Measurements from ENCODE around the gene C1QTNF1.

The C1QTNF1 gene, protein sequence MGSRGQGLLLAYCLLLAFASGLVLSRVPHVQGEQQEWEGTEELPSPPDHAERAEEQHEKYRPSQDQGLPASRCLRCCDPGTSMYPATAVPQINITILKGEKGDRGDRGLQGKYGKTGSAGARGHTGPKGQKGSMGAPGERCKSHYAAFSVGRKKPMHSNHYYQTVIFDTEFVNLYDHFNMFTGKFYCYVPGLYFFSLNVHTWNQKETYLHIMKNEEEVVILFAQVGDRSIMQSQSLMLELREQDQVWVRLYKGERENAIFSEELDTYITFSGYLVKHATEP

DNA sequence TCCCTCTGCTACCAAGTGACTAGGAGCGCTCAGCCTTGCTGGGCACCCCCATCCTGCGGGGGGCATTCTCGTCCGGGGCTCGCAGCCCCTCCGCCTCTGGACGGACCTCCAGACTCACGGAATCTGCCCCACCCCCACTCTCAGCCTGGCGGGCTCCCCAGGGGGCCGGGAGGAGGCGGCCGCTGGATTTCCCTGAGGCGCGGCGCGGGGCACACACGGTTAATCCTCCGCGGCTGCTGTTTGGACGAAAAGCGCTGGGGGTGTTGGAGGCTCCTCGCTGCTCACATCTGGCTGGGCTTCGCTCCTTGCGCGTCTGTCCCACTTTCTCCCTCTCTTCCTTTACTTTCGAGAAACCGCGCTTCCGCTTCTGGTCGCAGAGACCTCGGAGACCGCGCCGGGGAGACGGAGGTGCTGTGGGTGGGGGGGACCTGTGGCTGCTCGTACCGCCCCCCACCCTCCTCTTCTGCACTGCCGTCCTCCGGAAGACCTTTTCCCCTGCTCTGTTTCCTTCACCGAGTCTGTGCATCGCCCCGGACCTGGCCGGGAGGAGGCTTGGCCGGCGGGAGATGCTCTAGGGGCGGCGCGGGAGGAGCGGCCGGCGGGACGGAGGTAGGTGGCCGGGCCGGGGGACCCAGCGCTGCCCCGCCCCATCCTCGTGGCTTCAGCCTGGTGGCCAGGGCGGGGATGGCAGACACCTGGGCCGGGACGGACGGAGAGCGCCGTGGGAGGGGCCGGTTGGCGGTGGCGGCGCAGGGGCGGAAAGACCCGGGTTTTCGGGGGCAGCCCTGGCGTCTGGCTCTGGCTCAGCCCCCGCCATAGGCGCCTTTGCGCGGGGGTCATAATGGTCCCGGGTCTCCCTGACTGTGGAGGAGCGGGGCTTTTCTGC is at the start of gene C1QTNF1:
C1QTNF1 (plus strand) TSS at position 284 of the 886 bp plus-strand sequence. CDS start 19,800 bp downstream, outside the sequence.
- DNase-seq (ENCODE audit: low read depth in 2 of 2), result peak in 1 of 2 donors; percentile 31

DNA sequence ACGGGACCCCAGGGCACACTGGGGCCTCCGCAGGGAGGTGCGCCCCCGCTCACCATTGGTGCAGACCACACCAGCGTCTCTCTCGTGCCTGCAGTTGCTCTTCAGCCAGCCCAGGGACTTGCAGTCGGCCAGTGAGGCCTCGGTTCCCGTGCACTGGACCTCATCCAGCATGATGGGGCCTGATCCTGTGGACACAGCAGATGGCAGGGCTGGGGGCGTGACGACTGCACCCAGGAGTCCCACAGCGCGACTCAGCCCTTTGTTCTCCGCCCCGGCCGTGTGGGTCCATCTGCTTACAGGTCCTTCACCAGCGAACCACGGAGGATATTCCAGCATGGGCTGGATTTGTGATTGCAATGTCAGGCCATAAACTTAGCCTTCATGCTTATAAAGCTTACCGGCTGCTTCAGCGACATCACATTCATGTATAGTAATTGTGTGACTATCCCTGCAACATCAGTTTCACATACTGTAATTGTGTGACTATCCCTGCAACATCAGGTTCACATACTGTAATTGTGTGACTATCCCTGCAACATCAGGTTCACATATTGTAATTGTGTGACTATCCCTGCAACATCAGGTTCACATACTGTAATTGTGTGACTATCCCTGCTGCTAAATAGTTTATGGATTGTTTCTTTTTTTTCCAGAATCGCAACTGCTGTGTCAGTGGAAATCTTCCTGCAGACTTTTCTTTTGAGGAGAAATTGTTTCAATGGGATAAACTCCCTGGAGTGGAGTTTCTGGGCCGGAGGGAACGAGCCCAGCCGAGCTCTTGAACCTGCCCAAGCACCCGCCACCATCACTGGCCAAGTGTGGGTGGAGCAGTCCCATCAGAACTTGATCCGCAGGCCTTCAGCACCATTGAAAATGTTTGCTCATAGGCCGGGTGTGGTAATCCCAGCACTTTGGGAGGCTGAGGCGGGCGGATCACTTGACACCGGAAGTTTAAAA is 49.1 kb upstream of the C1QTNF1 start:
- no peak for DNase-seq (ENCODE audit: low read depth in 2 of 2)

DNA sequence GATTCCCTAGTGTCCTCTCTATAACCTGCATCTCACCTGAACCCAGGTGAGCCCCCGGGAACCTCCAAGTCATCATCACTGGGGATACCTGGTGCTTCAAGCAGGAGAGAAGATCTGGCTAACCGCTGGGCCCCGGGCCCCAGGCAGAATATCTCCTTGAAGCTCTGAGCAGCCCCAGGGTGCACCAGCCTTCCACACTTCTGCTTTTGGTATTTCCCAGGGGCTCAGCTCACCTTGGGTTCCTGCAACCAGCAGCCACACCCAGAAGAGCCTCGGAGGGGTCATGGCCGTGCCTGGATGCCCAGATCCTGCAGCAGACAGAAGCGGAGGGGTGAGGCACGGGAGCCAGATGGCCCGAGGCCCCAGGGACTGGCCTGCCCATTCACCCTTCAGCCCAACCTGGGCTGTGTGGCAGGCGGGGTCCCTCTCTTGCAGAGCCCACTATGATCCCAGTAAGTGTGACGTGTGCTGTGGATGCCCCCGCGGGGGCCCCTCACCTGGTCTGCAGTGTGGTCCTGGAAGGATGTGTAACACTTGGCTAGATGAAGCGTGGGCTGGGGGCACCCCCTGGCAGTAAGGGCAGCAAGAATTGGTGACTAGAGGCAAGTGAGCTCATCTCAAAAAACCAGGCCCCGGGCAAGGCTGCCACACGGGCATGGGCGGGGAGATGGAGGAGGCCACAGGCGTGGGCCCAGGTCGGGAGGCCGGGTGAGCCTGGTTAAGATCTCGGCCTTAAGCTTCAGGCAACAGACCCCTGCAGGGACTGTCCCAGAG is 46.9 kb upstream of the C1QTNF1 start:
- no peak for DNase-seq (ENCODE audit: low read depth in 2 of 2)

DNA sequence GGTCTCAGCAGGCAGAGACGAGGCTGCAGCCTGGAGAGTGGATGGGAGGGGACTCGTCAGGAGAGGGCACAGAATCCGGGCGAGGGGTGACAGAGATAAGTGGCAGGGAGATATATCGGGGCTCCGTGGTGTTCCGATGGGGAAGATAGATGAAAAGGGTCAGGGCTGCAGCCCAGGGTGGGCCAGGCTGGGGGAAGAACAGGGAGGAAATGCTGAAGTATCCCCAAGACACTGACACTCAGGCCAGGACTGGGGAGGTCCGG is 46.4 kb upstream of the C1QTNF1 start:
- DNase-seq (ENCODE audit: low read depth in 2 of 2), result no peak

DNA sequence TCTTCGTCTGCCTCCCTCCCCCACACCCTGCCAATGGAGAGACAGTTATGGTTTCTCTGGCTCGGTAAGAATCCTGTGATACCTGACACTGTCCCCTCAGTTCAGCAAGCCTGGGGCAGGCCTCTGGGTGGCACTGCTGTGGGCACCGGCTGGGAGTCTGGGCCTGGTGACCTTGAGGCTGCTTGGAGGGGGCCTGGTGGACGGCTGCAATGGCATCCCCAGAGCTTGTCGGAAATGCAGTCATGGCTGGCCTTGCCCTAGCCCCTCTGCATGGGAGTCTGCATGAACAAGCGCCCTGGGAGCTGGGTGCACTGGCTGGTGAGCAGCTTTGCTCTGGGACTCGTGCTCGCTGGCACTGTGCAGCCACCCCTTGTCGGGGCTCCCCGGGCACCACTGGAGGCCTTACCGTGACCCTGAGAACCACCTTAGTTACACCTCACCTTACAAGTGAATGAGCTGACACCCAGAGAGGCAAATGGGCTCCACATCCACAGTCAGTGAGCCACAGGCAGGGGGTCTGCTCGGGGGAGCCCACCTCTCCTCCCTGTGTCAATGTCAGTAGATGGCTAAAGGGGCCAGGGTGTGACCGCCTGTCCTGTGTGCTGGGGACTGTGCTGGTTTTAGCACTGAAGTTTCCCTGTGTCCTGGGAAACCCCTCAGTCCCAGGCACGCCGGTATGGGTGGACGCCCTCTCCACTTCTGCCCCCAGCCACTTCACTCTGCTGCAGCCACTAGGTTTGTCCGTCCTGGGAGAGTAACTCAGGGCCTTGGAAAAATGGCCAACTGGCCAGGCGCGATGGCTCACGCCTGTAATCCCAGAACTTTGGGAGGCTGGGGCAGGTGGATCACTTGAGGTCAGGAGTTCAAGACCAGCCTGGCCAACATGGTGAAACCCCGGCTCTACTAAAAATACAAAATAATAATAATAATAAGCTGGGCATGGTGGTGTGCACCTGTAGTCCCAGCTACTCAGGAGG is 45.7 kb upstream of the C1QTNF1 start:
- no peak for DNase-seq (ENCODE audit: low read depth in 2 of 2)

DNA sequence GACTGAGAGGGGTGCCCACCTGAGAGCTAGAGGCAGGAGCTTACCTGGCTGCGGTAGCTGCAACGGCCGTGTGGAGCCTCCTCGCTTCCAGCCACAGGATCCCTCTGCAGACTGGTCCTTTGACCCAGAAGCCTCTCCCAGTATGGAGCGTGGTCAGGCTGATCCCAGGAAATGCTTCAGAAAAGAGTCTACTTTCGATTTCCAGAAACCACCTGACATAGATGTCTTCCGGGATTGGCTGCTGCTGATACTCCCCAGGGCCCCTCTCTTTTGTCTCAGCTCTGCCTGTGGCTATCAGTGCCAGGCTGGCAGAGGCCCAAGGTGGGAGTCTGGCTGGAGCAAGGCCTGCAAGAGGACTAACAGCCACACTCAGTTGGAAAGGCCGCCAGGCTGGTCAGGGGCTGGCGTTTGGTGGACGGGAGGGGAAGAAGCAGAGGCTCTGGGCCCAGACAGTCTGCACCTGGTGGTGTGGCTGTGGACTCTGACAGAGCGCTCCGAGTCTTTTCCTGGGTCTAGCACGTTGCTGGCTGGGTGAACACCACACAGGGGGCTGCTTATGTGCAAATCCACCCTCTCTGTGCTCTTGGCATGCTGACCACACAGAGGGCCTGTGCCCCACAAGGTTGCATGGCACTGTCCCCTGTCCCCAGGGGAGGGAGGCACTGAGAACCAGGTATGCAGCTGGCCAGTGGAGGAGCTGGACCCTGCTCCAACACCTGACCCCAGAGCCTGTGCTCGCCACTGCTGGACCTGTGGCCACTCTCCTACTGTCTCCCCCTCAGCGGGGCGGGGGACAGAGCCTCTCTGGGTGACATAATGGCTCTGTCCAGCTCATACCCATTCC is 44.0 kb upstream of the C1QTNF1 start, which contains the start of gene LGALS3BP:
LGALS3BP (minus strand) TSS at position 144 of the 844 bp plus-strand sequence. CDS start 2,732 bp downstream, outside the sequence.
- peak in 1 of 2 donors; percentile 15 for DNase-seq (ENCODE audit: low read depth in 2 of 2)

DNA sequence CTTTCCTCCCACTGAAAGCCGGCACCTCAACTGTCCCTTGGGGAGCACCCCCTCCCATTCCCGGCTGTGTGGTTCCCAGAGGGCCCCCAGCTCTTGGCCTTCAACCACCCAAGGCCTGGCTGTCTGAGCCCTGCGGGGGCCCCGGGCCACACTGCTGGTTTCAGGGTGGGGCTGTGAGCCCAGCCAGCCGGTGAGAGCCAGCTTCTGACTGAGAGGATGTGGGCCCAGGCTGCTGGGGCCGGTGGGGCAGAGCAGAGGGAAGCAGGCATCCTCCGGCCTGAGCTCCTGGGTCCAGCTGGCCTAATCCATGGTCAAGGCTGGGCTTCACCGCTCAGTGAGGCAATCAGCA is 43.4 kb upstream of the C1QTNF1 start:
- no peak for DNase-seq (ENCODE audit: low read depth in 2 of 2)

DNA sequence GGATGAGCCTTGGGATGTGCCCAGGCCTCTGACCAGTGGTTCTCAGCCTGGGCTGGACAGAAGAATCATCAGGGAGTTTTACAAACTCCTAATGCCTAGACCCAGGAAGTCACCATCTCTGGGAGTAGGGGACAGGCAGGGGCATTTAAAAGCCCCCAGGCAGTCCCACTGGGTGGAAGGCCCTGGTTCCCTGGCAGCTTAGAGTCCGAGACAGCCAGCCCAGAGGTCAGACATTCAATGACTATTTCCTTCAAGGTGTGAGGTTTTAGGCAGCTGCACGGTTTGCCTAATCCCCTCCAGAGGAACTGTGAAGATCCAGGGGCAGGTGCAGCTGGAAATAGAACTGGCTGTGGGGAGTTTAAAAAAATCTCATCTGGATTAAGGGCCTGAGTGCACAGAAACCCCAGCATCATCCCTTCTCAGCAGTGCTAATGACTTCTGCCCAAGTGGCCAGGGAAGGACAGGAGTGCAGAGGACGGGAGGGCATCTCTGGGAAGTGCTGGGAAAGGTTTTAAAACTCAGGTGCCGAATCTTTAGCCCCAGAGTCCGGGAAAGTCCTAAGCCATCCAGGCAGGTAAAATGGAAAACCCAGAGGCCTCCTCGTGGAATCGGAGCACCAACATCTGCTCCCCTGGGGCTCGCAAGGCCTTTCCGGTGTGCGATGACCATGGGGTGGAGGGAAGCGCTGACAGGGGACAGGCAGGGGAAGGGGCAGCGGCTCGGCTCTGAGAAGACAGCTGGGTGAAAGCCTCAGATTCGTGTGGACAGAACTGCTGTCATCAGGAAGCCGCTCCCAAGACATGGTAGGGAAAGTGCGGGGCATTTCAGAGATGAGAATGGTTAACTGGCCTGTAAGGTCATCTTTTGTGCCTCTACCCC is 42.7 kb upstream of the C1QTNF1 start:
- no peak for DNase-seq (ENCODE audit: low read depth in 2 of 2)

DNA sequence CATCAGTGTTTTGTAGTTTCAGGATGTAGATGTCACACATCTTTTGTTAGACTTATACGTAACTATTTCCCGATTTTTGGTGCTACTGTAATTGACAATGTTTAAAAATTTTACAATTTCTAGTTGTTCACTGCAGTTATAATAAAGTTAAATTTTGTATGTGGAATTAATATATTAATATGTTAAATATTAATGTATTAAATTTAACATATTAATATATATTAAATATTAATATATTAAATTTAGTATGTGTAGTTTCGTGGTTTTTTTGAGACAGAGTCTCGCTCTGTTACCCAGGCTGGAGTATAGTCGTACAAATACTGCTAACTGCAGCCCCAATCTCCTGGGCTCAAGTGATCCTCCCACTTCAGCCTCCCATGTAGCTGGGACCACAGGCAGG is 38.6 kb upstream of the C1QTNF1 start:
- DNase-seq (ENCODE audit: low read depth in 2 of 2), result no peak

DNA sequence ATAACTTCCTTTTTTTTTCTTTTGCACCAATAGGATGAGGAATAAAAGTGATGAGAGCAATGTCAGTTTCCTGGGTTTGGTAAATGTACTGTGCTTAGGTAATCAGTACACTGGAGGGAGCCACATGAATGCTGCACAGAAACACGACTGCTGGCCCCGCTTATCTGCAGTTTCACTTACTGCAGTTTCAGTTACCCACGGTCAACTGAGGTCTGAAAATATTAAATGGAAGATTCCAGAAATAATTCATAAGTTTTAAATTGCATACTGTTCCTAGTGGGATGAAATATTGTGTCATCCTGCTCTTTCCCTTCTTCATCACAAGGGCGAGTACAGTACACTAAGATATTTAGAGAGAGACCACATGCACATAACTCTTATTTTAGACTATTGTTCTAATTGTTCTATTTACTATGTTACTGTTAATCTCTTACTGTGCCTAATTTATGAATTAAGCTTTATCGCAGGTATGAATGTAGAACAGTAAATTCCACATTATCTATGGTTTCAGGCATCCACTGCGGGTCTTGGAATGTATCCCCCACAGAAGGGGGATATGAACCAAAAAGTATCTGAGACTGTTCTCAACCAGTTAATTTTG is 37.8 kb upstream of the C1QTNF1 start:
- DNase-seq (ENCODE audit: low read depth in 2 of 2), result no peak

DNA sequence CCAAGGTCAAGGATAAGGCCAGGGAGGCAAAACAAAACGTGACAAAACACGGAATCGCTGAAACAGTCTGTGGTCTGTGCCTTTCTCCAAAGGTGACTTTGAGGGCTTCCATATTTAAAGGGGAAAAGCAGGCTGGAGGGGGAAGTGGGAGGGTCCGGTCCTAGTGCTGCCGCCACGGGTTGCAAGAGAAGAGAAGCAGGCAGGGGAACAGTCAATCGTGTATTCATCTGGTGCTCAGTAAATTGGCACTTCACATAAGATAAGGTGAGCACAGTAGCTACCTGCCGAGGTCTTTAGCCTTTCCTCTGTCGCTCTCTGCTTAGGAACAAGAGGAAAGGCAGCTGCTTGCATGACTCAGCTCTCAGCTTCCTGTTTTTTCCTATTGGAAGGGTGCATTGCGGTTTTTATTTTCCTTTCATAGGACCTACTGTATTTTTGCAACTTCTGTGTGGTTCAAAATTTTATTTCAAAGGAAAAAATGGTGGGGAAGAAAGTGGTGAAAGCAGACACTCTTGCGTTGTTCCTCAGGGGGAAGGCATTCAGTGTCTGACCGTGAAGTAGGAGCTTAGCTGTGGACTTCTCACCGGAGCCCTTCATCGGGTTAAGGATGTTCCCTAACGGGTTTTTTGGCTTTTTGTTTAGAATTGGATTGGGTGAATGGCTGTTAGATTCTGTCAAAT is 37.2 kb upstream of the C1QTNF1 start:
- no peak for DNase-seq (ENCODE audit: low read depth in 2 of 2)

DNA sequence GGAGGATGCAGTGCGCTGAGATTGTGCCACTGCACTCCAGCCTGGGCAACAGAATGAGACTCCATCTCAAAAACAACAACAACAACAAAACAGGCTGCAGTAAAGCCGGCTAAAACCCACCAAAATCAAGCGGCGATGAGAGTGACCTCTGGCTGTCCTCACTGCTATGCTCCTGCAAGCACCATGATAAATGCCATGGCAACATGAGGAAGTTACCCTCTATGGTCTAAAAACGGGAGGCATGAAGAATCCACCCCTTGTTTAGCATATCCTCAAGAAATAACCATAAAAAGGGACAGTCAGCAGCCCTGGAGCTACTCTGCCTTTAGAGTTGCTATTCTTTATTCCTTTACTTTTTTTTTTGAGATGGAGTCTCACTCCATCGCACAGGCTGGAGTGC is 35.8 kb upstream of the C1QTNF1 start:
- DNase-seq (ENCODE audit: low read depth in 2 of 2), result no peak

DNA sequence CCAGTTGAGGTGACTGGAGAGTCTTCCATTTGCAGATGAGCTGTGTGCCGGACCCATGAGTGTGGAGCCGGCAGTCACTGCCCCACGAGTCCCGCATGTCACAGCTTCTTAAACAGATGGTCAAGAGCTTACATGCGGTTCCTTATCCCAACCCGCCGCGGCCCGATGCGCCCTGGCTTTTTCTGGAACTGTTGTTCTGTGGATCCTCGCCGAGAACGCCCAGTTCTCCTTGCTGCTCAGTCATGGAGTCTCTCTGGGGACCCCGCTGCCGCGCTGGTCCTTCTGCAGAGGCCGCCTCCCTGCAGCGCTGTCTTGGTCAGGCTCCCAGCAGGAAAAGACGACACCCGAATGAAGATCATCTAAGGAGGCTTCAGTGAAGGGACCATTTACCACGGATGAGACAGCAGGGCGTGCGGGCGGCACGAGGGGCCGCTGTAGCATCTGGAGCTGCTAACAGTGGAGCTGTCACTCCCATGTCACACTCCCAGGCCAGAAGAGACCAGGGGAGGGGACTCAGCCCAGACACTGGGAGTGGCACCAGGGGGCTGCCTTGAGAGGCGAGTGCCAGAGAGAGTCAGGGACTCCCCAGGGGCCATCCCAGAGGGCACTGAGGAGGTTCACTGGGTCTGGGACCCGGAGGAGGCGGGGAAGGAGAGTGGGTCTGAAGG is 33.5 kb upstream of the C1QTNF1 start:
- DNase-seq (ENCODE audit: low read depth in 2 of 2), result no peak

DNA sequence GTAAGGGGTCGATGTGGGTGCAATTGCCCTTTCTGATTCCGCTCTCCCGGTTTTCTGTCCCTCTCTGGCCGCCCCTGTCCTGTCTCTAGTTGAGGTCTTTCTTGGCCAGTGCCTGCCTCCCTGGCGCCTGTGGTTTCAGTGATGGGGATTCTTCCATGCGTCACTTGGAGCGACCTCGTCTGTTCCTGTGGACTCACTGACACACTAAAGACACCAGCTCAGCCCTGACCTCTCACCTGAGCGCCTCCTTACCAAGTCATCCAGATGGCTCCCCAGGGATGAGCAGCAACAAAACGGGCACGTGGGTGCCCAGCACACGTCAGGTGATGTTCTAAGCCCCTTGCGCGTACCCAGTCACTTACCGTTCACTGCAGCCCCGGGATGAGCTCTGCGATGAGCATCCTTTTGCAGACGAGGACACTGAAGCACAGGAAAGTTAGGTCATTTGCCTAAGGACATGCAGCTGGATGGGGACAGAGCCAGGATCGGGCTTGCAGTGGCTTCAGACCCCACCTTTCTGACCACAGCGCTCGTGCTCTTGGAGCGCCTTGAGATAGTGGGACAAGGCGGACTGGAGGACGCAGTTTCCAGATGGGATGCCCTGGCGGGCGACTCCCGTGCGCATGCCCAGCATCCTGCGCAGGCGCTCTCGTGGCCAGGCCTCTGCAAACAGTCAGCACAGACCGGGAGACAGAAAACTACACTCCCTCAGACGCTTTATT is 32.8 kb upstream of the C1QTNF1 start:
- no peak for DNase-seq (ENCODE audit: low read depth in 2 of 2)

DNA sequence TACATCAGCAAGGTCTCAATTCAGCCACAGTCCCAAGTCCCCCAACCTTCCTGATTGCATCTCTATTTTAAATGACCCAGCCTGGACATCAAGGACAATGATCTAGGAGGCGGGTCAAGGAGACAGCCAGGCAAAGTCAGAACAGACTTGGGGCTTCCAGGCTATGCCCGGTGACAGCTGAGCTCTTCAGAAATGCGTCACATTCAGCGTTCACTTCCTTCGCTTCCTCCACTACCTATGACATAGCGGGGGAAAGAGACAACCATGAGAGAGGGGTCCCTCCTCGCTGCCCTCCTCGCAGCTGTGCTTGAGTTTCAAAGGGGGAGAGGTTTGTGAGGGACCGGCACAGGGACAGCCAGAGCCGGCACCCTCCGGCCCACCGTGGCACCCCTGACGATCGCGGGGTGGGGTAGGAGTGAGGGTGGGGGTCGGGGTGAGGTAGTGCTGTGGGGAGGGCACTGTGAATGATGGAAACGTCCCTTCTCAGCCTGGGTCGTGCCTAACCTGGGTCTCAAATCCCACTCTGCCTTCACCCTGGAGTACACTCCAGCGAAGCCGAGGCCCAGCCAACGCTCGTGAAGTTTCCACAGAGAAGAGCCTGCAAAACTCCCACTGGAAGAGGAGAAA is 31.9 kb upstream of the C1QTNF1 start:
- no peak for DNase-seq (ENCODE audit: low read depth in 2 of 2)
